GM12874 (cell line): Measurements from ENCODE around the gene E2F7.

ENCODE experiments used
- TF ChIP-seq, protein P1 (sequence below): IDR thresholded peaks from 2 replicates; pipeline ENCODE4 v1.5.1; 2011; ENCODE audit warnings: low read depth, mild to moderate bottlenecking, control low read depth, low read length, moderate library complexity; ENCODE audit not compliant: insufficient read depth

The E2F7 gene

GRCh38 chr12:76980196-76980595 is 85.2 kb downstream of the E2F7 start:
- TF ChIP-seq, protein P1, sequence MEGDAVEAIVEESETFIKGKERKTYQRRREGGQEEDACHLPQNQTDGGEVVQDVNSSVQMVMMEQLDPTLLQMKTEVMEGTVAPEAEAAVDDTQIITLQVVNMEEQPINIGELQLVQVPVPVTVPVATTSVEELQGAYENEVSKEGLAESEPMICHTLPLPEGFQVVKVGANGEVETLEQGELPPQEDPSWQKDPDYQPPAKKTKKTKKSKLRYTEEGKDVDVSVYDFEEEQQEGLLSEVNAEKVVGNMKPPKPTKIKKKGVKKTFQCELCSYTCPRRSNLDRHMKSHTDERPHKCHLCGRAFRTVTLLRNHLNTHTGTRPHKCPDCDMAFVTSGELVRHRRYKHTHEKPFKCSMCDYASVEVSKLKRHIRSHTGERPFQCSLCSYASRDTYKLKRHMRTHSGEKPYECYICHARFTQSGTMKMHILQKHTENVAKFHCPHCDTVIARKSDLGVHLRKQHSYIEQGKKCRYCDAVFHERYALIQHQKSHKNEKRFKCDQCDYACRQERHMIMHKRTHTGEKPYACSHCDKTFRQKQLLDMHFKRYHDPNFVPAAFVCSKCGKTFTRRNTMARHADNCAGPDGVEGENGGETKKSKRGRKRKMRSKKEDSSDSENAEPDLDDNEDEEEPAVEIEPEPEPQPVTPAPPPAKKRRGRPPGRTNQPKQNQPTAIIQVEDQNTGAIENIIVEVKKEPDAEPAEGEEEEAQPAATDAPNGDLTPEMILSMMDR, result no peak

- TF ChIP-seq, protein P1, result no peak
These were observed 88.5 kb downstream of the E2F7 start for GRCh38 chr12:76976777-76977382.
